HCT116 (cell line): ENCODE data around the gene NPHS1. TPM values are rescaled to one million over a fixed set of nuclear protein-coding genes. Genes with fewer than 3 reads are reported as not detected.
A peak's percentile ranks its signal among the peaks of the same experiment; 100 is the strongest.

Experiments used
- ATAC-seq: fragments of 200-7000 bp; cut with Tn5 transposase; 2 replicates; pipeline ENCODE4 v1.9.1; 2020; ENCODE audit warnings: mild to moderate bottlenecking, moderate library complexity
- BruUV-seq: library from RNA; stranded (reverse); fragments of 400-500 nt; replicated peaks from 2 replicates; lab custom pipeline; 2021; lab: Mats Ljungman, UMichigan
- CTCF ChIA-PET: fragments of 300-600 bp; sonication (Branson Sonifier 250); formaldehyde crosslinking; loops from one replicate; lab custom pipeline; 2021; ENCODE audit warnings: antibody characterized with exemption; lab: Charles Lee
- POLR2A ChIA-PET: fragments of 300-600, 350-600 bp; sonication (Branson Sonifier 250); formaldehyde crosslinking; loops from one replicate; lab custom pipeline; 2021; ENCODE audit warnings: antibody characterized with exemption; lab: Charles Lee
- RAD21 ChIA-PET, 2 experiments: fragments of 300-600 bp; sonication (Branson Sonifier 250); formaldehyde crosslinking; loops; one replicate each; lab custom pipeline; 2023; ENCODE audit warnings: low total read pairs in 2 of 2; ENCODE audit not compliant: uncharacterized antibody in 2 of 2, unreplicated experiment in 2 of 2, low non-redundant PET in 1 of 2; lab: Charles Lee
- DNase-seq: peaks from one replicate; pipeline ENCODE4 v3.0.0-alpha.2; 2010; ENCODE audit warnings: low read depth, low spot score
- H2AFZ ChIP-seq: fragments of 200-600 bp; shearing (Covaris generic), sonication (generic); 2 replicates; pipeline ENCODE4 v1.6.1; 2017; ENCODE audit warnings: low read depth, mixed run types, mixed read lengths, antibody characterized with exemption, low read length; ENCODE audit not compliant: poor library complexity, severe bottlenecking
- H3K27ac ChIP-seq: 2 replicates; pipeline ENCODE4 v1.5.1; 2012; ENCODE audit warnings: low read depth, low read length
- H3K27me3 ChIP-seq: fragments of 200-600 bp; sonication (generic); 2 replicates; pipeline ENCODE4 v1.6.1; 2016; ENCODE audit warnings: mixed run types, low read length, mixed read lengths; ENCODE audit not compliant: insufficient read depth
- H3K36me3 ChIP-seq, 2 experiments: fragments of 200-500 bp in 1 of 2; fragments of 200-600 bp in 1 of 2; sonication (Bioruptor generic) in 1 of 2; sonication (generic) in 1 of 2; 2 replicates each; pipeline versions ENCODE4 v1.5.1 to v1.6.1; 2014 to 2016; ENCODE audit warnings: low read length in 2 of 2, inconsistent platforms in 1 of 2, mixed read lengths in 1 of 2, mixed run types in 1 of 2; ENCODE audit not compliant: insufficient read depth in 2 of 2, control insufficient read depth in 1 of 2
- H3K4me1 ChIP-seq, 2 experiments: fragments of 200-600 bp in 1 of 2; sonication (generic) in 1 of 2; 2 replicates each; pipeline versions ENCODE4 v1.5.1 to v1.6.1; 2012 to 2017; ENCODE audit warnings: low read length in 2 of 2, inconsistent platforms in 1 of 2, mild to moderate bottlenecking in 1 of 2, mixed read lengths in 1 of 2, mixed run types in 1 of 2, moderate library complexity in 1 of 2; ENCODE audit not compliant: insufficient read depth in 2 of 2, control insufficient read depth in 1 of 2
- H3K4me2 ChIP-seq: fragments of 200-600 bp; sonication (generic); 2 replicates; pipeline ENCODE4 v1.6.1; 2017; ENCODE audit warnings: mixed run types, low read length, mixed read lengths
- H3K4me3 ChIP-seq, 2 experiments: fragments of 200-600 bp in 1 of 2; sonication (generic) in 1 of 2; replicated peaks in 1 of 2; 2 replicates each; pipeline ENCODE4 v1.5.1; 2011 to 2016; ENCODE audit warnings: low read length in 2 of 2, control low read depth in 1 of 2, low read depth in 1 of 2, mild to moderate bottlenecking in 1 of 2, mixed read lengths in 1 of 2, mixed run types in 1 of 2
- H3K79me2 ChIP-seq: fragments of 200-600 bp; sonication (generic); 2 replicates; pipeline ENCODE4 v1.6.1; 2017; ENCODE audit warnings: mild to moderate bottlenecking, mixed run types, low read length, moderate library complexity, mixed read lengths; ENCODE audit not compliant: insufficient read depth
- H3K9ac ChIP-seq: fragments of 200-600 bp; sonication (generic); 2 replicates; pipeline ENCODE4 v1.6.1; 2016; ENCODE audit warnings: low read length, mixed read lengths
- H3K9me2 ChIP-seq: fragments of 200-600 bp; sonication (generic), shearing (Covaris generic); 2 replicates; pipeline ENCODE4 v1.6.1; 2017; ENCODE audit warnings: mixed run types, mild to moderate bottlenecking, moderate library complexity; ENCODE audit not compliant: insufficient read depth
- H3K9me3 ChIP-seq, 2 experiments: fragments of 200-500 bp in 1 of 2; fragments of 200-600 bp in 1 of 2; sonication (Bioruptor generic) in 1 of 2; sonication (generic) in 1 of 2; 2 replicates each; pipeline ENCODE4 v1.6.1; 2014 to 2017; ENCODE audit warnings: low read length in 2 of 2, mixed read lengths in 2 of 2, inconsistent platforms in 1 of 2, low read depth in 1 of 2, mild to moderate bottlenecking in 1 of 2, mixed run types in 1 of 2, moderate library complexity in 1 of 2; ENCODE audit not compliant: control insufficient read depth in 1 of 2, insufficient read depth in 1 of 2
- H4K20me1 ChIP-seq: fragments of 200-600 bp; sonication (generic), shearing (Covaris generic); 2 replicates; pipeline ENCODE4 v1.6.1; 2017; ENCODE audit warnings: mixed run types, mild to moderate bottlenecking, moderate library complexity; ENCODE audit not compliant: insufficient read depth
- EZH2phosphoT487 ChIP-seq: fragments of 200-600 bp; IDR thresholded peaks from 2 replicates; pipeline ENCODE4 v1.6.1; 2018; ENCODE audit warnings: antibody characterized with exemption, borderline replicate concordance
- FOSL1 ChIP-seq: IDR thresholded peaks from 2 replicates; pipeline ENCODE4 v1.6.1; 2012; ENCODE audit warnings: low read depth
- JUND ChIP-seq: IDR thresholded peaks from 2 replicates; pipeline ENCODE4 v1.6.1; 2012
- intact Hi-C: fragments of 100-400 bp; cut with micrococcal nuclease; formaldehyde crosslinking; loops from 2 replicates; pipeline ENCODE4 v1.10.0; 2022
- total RNA-seq: library from RNA; stranded (reverse); gene quantifications from one replicate; pipeline ENCODE4 v1.2.1, GENCODE V29; 2021; ENCODE audit not compliant: unreplicated experiment

NPHS1 gene
- total RNA-seq, 1 experiment from 2014 or later, result 0.57 TPM

DNA sequence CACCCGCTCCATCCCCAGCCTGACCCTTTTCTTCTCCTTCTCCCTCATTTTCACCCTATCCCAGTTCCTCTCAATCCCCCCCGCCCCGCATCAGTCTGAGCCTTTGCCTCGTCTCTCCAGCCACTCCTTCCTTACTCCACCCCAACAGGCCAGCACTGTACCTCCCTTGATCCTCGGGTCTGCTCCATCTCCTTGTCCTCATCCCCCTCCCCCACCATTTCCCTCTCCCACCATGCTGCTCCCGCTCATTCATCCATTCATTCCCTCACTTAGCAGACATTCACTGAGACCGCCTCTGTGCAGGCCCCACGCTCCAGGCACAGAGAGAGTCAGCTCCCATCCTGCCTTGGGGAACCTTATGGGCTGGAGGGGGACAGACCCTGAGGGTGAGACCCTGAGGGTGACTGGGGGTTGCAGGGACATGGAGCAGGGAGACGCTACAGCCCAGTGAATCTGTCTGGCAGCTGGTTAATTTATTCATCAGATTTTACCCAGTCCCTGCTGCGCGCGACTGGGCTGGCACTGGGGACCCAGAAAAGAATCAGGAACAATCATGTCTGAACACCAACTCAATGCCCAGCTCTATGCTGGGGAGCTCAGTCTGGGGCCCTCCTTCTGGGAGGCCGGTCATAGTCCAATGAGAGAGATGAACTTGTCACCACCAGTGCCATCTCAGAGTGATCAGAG is 76.1 kb downstream of the NPHS1 start:
- no peak for TF ChIP-seq FOSL1
- TF ChIP-seq JUND, result no peak
- TF ChIP-seq EZH2phosphoT487, result no peak
- intact Hi-C loops, result no loop called here
- H2AFZ ChIP-seq, result no peak overlapping the region
- H4K20me1 ChIP-seq, result no peaks in the 10 kb centered on the region
- ChIA-PET RAD21 (no interaction called here), CTCF (no interaction called here), POLR2A (no interaction called here)
- H3K9ac ChIP-seq, result peak overlapping the region; percentile 51
- H3K79me2 ChIP-seq, result 0 out of 2 replicates have a peak, but pooled peaks cover 3% of the 10 kb centered on the region
- DNase-seq, result no peak
- no peaks in the 10 kb centered on the region for H3K27me3 ChIP-seq
- BruUV-seq, result TSS peak; percentile 61
- H3K4me2 ChIP-seq, result peak overlapping the region; percentile 77
- H3K4me3 ChIP-seq, result peak overlapping the region; percentile 65 to 67
- no peaks in the 10 kb centered on the region for H3K9me2 ChIP-seq
- no peak for ATAC-seq
- no peaks in the 10 kb centered on the region for H3K9me3 ChIP-seq
- H3K36me3 ChIP-seq, result peaks cover 0 to 2% of the 10 kb centered on the region in 2 experiments; a peak in 1 of 4 replicates
- no peak overlapping the region for H3K27ac ChIP-seq
- peaks cover 9 to 16% of the 10 kb centered on the region in 2 experiments; a peak in 3 of 4 replicates for H3K4me1 ChIP-seq

Other genes with a start within 250 kb of the NPHS1 start
- gene HAUS5, start 239.8 kb downstream of the NPHS1 start, total RNA-seq, result 31.7 TPM
- 87.2 TPM for gene RBM42, start 223.5 kb downstream of the NPHS1 start, total RNA-seq
- 1.5 TPM for gene ETV2, start 210.8 kb downstream of the NPHS1 start, total RNA-seq
- gene COX6B1, start 204.2 kb downstream of the NPHS1 start, total RNA-seq, result 496 TPM
- gene UPK1A, start 186.0 kb downstream of the NPHS1 start, total RNA-seq, result 0.69 TPM
- not detected for gene ZBTB32, start 147.9 kb downstream of the NPHS1 start, total RNA-seq
- 29.9 TPM for gene KMT2B, start 134.5 kb downstream of the NPHS1 start, total RNA-seq
- 8.3 TPM for gene IGFLR1, start 110.1 kb downstream of the NPHS1 start, total RNA-seq
- 15.6 TPM for gene U2AF1L4, start 107.1 kb downstream of the NPHS1 start, total RNA-seq
- gene PSENEN, start 106.9 kb downstream of the NPHS1 start, total RNA-seq, result 55.3 TPM
- gene LIN37, start 103.9 kb downstream of the NPHS1 start, total RNA-seq, result 10.1 TPM
- gene HSPB6, start 95.5 kb downstream of the NPHS1 start, total RNA-seq, result 0.93 TPM
- 42.5 TPM for gene PROSER3, start 94.3 kb downstream of the NPHS1 start, total RNA-seq
- 30.2 TPM for gene ARHGAP33, start 76.9 kb downstream of the NPHS1 start, total RNA-seq
- 0.44 TPM for gene PRODH2, start 39.7 kb downstream of the NPHS1 start, total RNA-seq
- gene KIRREL2, start 4.4 kb upstream of the NPHS1 start, total RNA-seq, result 1.3 TPM
- 41.2 TPM for gene APLP1, start 16.1 kb upstream of the NPHS1 start, total RNA-seq
- gene NFKBID, start 48.0 kb upstream of the NPHS1 start, total RNA-seq, result 13.7 TPM
- gene HCST, start 50.0 kb upstream of the NPHS1 start, total RNA-seq, result 1.2 TPM
- 0.49 TPM for gene TYROBP, start 55.8 kb upstream of the NPHS1 start, total RNA-seq
- gene LRFN3, start 83.9 kb upstream of the NPHS1 start, total RNA-seq, result 18.8 TPM
- 21.0 TPM for gene SDHAF1, start 142.7 kb upstream of the NPHS1 start, total RNA-seq
- 27.9 TPM for gene SYNE4, start 156.3 kb upstream of the NPHS1 start, total RNA-seq
- gene ALKBH6, start 161.7 kb upstream of the NPHS1 start, total RNA-seq, result 28.6 TPM
- 1.5 TPM for gene CLIP3, start 180.4 kb upstream of the NPHS1 start, total RNA-seq
- gene THAP8, start 201.8 kb upstream of the NPHS1 start, total RNA-seq, result 1.7 TPM
- gene WDR62, start 202.4 kb upstream of the NPHS1 start, total RNA-seq, result 17.0 TPM